Activated T-helper 1 cell treated with anti-CD3 and anti-CD28 coated beads, Interleukin-12 subunit alpha, Interleukin-12 subunit beta, Interleukin-2, Interleukin-4 antibody, amounts not matched to agents 30 ng/mL and 10 ng/mL and 1 ng/mL, durations not matched to agents 14 hours and 24 hours and 36 hours (primary cell): ENCODE measurements around the gene ZNF334. TPM values are rescaled to one million over a fixed set of nuclear protein-coding genes. Genes with fewer than 3 reads are reported as not detected.

ENCODE experiments used
- DNase-seq: peaks from one replicate; pipeline ENCODE4 v3.0.0; 2021; ENCODE audit warnings: low spot score
- H3K27ac Mint-ChIP-seq: one replicate; pipeline ENCODE4 v1.8.0; 2021; ENCODE audit warnings: mild to moderate bottlenecking, mixed read lengths
- H3K27me3 Mint-ChIP-seq: one replicate; pipeline ENCODE4 v1.8.0; 2022; ENCODE audit warnings: mild to moderate bottlenecking, moderate library complexity, mixed read lengths; ENCODE audit not compliant: insufficient read depth
- H3K36me3 Mint-ChIP-seq: one replicate; pipeline ENCODE4 v1.8.0; 2021; ENCODE audit warnings: low read depth, mixed read lengths
- H3K4me1 Mint-ChIP-seq: one replicate; pipeline ENCODE4 v1.8.0; 2021; ENCODE audit warnings: low read depth, mixed read lengths
- H3K4me3 Mint-ChIP-seq: one replicate; pipeline ENCODE4 v1.8.0; 2021; ENCODE audit warnings: mild to moderate bottlenecking, moderate library complexity, mixed read lengths
- H3K9me3 Mint-ChIP-seq: one replicate; pipeline ENCODE4 v1.8.0; 2021; ENCODE audit warnings: mixed read lengths
- intact Hi-C: fragments of 100-400 bp; cut with micrococcal nuclease; formaldehyde crosslinking; loops from one replicate; pipeline ENCODE4 v1.15.1; 2024
- total RNA-seq: library from RNA; stranded (reverse); gene quantifications from 2 replicates; pipeline ENCODE4 v1.2.3, GENCODE V29; 2022

The ZNF334 gene
- total RNA-seq, 1 donor from 2014 or later, result 1.2 TPM

DNA sequence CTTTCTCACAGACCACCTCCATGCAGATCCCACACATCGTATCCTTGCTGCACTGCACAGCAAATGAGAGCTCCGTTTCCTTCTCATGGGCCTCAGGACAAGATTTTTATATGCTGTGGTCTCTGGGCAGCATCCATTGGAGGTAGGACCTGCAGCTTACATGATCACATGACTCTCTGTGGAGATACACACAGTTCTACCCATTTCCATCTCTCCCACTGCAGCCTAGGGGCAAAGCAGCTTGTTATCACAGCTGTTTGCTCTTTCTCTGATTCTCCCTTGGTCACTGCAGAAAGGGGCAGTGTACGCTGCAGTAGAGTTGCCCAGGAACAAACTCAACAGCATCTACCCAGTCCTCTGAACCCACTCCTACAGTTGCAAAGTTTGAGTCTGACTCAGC is 48.9 kb downstream of the ZNF334 start:
- no peaks in the 10 kb centered on the region for H3K9me3 Mint-ChIP-seq
- no peak overlapping the region for H3K4me3 Mint-ChIP-seq
- no peak overlapping the region for H3K27ac Mint-ChIP-seq
- peaks cover 10% of the 10 kb centered on the region for H3K27me3 Mint-ChIP-seq
- DNase-seq, result no peak
- no peaks in the 10 kb centered on the region for H3K36me3 Mint-ChIP-seq
- intact Hi-C loops, result no loop called here
- no peaks in the 10 kb centered on the region for H3K4me1 Mint-ChIP-seq

DNA sequence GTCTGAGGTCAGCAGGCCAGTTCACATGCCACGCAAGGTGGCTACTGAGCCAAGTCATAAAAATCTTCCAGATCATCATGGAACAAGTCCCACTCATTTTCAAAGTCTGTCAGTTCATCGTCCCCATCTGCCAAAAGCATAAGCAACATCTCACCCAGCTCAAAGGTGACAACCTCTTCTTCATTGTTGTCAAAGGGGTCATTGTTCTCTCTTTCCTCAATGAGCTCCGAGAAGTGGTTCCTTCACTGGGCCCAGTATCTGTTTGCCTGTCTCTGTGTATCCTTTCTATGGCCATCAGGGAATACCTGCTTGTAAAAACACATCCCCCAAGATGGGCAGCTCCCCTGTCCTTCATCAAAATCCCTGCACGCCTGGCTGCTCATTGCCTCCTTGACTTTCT is 49.5 kb downstream of the ZNF334 start:
- intact Hi-C loops, result no loop called here
- no peak overlapping the region for H3K4me3 Mint-ChIP-seq
- H3K4me1 Mint-ChIP-seq, result no peaks in the 10 kb centered on the region
- H3K36me3 Mint-ChIP-seq, result no peaks in the 10 kb centered on the region
- H3K9me3 Mint-ChIP-seq, result no peaks in the 10 kb centered on the region
- H3K27ac Mint-ChIP-seq, result no peak overlapping the region
- DNase-seq, result no peak
- H3K27me3 Mint-ChIP-seq, result peaks cover 16% of the 10 kb centered on the region

DNA sequence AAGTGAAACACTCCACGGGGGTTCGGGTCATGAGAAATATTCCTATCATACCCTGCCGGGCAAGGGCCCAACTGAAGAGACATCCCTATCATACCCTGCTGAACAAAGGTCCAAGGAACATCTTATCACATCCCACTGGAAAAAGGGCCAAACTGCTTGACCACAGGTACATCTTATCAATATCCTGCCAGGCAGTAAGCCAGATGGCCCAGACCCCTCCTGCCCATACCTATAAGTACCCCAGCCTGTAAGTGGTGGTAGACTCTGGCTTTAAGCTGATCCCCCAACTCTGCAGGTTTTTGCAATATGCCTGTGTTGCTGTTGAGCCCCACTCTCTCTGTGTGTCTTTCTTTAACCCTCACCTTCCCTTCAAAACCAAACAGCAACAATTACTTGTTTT is 51.6 kb downstream of the ZNF334 start:
- Mint-ChIP-seq H3K4me3 (no peak overlapping the region), H3K9me3 (peaks cover 4% of the 10 kb centered on the region), H3K36me3 (no peaks in the 10 kb centered on the region), H3K27me3 (peaks cover 16% of the 10 kb centered on the region), H3K27ac (no peak overlapping the region), H3K4me1 (no peaks in the 10 kb centered on the region)
- no peak for DNase-seq
- intact Hi-C loops, result no loop called here

DNA sequence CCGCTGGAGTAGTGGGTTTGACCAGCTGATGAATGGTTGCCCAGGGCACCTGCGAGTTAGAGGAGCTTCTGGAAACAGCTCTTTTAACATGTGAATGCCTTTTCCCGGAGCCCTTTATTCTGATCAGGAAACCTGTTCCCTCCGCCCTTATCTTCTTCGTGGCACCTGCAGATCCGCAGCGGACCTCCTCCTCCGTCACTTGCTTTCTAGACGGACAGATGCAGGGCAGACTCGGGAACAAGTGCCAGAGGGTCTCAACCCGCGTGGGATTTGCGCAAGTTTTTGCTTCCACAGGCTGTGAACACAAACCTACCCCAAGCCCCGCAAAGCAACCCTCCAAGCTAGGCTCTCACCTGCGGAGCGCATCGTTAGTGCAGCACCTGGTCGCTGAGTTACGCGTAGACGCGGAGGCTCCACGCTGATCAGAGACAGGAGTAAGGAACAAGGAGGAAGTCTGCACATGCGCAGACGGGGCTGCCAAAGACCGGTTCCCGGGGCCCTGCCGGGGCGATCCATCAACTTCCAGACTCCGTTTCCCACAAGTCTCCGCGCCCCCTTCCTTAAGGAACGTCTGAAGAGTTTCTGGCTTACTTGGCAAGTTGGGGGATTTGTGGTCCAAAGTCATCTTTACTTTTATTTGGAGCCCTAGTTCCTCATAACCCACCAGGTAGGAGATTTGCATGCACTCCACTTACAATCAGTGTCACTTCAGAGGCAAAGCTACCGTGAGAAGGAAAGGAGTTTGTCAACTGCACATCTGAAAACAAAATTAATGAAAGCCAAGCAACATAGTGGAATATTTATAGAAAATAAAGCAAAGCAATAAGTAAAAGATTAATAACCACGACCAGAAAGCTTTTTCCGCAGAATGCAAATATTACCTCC is 54.3 kb downstream of the ZNF334 start:
- no peak overlapping the region for H3K4me3 Mint-ChIP-seq
- H3K27ac Mint-ChIP-seq, result no peak overlapping the region
- no peak for DNase-seq
- peaks cover 16% of the 10 kb centered on the region for H3K27me3 Mint-ChIP-seq
- H3K4me1 Mint-ChIP-seq, result no peaks in the 10 kb centered on the region
- peaks cover 22% of the 10 kb centered on the region for H3K9me3 Mint-ChIP-seq
- intact Hi-C loops, result no loop called here
- no peaks in the 10 kb centered on the region for H3K36me3 Mint-ChIP-seq

DNA sequence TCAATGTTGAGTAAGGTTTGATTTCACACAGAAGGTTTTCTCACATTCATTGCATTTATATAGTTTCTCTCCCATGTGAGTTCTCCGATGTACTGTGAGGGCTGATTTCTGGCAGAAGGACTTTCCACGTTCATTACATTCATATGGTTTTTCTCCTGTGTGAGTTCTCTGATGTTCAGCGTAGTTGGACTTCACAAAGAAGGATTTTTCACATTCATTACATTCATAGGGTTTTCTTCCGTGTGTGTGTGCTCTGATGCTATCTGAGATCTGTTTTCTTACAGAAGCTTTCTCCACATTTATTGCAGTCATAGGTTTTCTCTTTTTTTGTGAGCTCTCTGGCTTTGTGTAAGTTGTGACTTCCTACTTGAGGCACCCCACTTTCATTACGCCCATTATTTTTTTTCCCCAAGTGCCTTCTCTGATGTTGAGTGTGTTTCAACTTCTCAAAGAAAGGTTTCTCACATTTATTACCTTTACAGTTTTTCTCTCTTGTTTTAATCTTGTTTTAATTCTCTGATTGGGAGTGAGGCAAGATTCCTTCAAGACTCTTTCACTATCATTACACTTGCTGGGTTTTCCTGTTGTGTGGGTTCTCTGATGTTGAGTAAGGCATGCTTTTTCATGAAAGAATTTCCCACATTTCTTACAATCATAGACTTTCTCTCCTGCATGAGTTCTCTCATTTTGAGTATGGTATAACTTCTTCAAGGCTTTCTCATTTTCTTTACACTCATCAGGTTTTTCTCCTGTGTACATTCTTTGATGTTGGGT is 56.9 kb downstream of the ZNF334 start:
- Mint-ChIP-seq H3K27me3 (peaks cover 10% of the 10 kb centered on the region), H3K36me3 (no peaks in the 10 kb centered on the region), H3K4me3 (no peak overlapping the region), H3K9me3 (peaks cover 22% of the 10 kb centered on the region), H3K27ac (no peak overlapping the region), H3K4me1 (no peaks in the 10 kb centered on the region)
- no peak for DNase-seq
- intact Hi-C loops, result no loop called here

DNA sequence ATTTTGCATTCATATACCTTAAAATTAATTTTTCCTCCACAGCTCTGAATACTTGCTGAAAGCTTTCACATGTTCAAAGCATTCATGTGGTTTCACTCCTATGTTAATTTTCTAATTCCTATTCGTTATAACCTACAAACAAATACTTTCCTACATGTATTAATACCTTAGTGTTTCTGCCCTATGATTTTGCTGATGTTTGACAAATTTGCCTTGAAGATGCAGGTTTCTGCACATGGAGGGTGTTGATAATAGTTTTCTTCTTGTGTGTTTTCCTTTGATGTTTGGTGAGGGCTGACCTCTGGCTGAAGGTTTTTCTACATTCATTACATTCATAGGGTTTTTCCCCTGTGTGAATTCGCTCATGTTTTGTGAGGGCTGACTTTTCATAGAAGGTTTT is 57.6 kb downstream of the ZNF334 start:
- no peak for DNase-seq
- intact Hi-C loops, result no loop called here
- Mint-ChIP-seq H3K36me3 (no peaks in the 10 kb centered on the region), H3K4me1 (no peaks in the 10 kb centered on the region), H3K9me3 (peaks cover 22% of the 10 kb centered on the region), H3K27me3 (peaks cover 10% of the 10 kb centered on the region), H3K4me3 (no peak overlapping the region), H3K27ac (no peak overlapping the region)

Other genes starting within 250 kb of the ZNF334 start
- gene CDH22, start 205.1 kb downstream of the ZNF334 start, total RNA-seq, result not detected in 2 replicates
- gene ELMO2, start 106.9 kb downstream of the ZNF334 start, total RNA-seq, result 79.7 and 91.1 TPM in 2 replicates
- 0.26 and 0.47 TPM in 2 replicates for gene OCSTAMP, start 37.1 kb upstream of the ZNF334 start, total RNA-seq
- 0.24 TPM in 1 of 2 replicates, not detected in the other for gene SLC13A3, start 137.9 kb upstream of the ZNF334 start, total RNA-seq
- gene TP53RK, start 175.9 kb upstream of the ZNF334 start, total RNA-seq, result 16.8 and 18.5 TPM in 2 replicates
- gene SLC2A10, start 196.1 kb upstream of the ZNF334 start, total RNA-seq, result not detected in 2 replicates